Left kidney (tissue), 1 donor: ENCODE results near the gene SAMSN1. TPM values are rescaled to one million over a fixed set of nuclear protein-coding genes. Genes with fewer than 3 reads are reported as not detected.

Experiments used
- polyA plus RNA-seq: library from polyadenylated mRNA; unstranded; fragments of 120-200 nt; gene quantifications from one replicate; pipeline ENCODE4 v1.2.1, GENCODE V29; 2013; ENCODE audit not compliant: insufficient read length

Gene SAMSN1
- polyA plus RNA-seq, 1 donor: 3.2 TPM

Other genes with a start within 250 kb of the SAMSN1 start
- gene HSPA13, start 163.2 kb downstream of the SAMSN1 start, polyA plus RNA-seq: 55.8 TPM